Sigmoid colon (tissue), 4 donors: ENCODE results near the gene SLC39A11.

Experiments used
- EP300 ChIP-seq, 4 donors: sonication (generic); formaldehyde crosslinking; IDR thresholded peaks; one replicate each; pipeline ENCODE4 v1.6.1; 2017; ENCODE audit warnings: antibody characterized with exemption in 4 of 4
- POLR2A ChIP-seq, 2 donors: fragments of 450-650 bp; IDR thresholded peaks; one replicate each; pipeline ENCODE4 v1.6.1; 2016; ENCODE audit warnings: antibody characterized with exemption in 2 of 2, mild to moderate bottlenecking in 2 of 2, moderate library complexity in 2 of 2
- POLR2AphosphoS5 ChIP-seq, 4 donors: sonication (generic); formaldehyde crosslinking; IDR thresholded peaks; one replicate each; pipeline ENCODE4 v1.6.1; 2017; ENCODE audit warnings: antibody characterized with exemption in 4 of 4
- TF ChIP-seq, protein P1 (sequence below), 4 experiments: fragments of 450-650 bp in 3 of 4; fragments of 200-600 bp in 1 of 4; IDR thresholded peaks; one replicate each; pipeline ENCODE4 v1.5.1; 2016 to 2019; ENCODE audit warnings: antibody characterized with exemption in 4 of 4, mild to moderate bottlenecking in 3 of 4, moderate library complexity in 2 of 4

DNA sequence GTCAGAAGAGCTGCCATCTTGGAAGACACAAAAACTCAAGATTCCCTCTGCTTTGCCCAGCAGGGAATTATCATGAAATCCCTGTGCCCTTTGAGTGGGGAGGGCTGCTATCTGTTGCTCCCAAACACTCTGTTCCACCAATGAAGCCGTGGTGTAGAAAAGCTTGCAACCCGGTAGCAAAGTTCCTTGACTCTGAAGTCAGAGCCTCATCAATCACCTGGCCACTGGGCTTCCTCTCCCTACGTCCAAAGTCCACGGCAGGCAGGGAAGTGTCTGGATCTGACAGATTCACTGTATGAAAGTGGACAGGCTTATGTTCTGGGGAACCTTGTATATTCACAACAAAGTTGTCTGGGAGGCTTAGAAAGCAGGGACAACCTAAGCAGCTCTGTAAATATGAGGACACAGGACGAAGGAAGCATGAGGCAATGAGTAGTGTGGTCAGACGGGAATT lies 343.3 kb downstream of the SLC39A11 start:
- TF ChIP-seq, protein P1, sequence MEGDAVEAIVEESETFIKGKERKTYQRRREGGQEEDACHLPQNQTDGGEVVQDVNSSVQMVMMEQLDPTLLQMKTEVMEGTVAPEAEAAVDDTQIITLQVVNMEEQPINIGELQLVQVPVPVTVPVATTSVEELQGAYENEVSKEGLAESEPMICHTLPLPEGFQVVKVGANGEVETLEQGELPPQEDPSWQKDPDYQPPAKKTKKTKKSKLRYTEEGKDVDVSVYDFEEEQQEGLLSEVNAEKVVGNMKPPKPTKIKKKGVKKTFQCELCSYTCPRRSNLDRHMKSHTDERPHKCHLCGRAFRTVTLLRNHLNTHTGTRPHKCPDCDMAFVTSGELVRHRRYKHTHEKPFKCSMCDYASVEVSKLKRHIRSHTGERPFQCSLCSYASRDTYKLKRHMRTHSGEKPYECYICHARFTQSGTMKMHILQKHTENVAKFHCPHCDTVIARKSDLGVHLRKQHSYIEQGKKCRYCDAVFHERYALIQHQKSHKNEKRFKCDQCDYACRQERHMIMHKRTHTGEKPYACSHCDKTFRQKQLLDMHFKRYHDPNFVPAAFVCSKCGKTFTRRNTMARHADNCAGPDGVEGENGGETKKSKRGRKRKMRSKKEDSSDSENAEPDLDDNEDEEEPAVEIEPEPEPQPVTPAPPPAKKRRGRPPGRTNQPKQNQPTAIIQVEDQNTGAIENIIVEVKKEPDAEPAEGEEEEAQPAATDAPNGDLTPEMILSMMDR (IDR thresholded peaks at IDR 0.05) = no peak
- TF ChIP-seq POLR2A (IDR thresholded peaks at IDR 0.05) (no peak), POLR2AphosphoS5 (IDR thresholded peaks at IDR 0.05) (no peak), EP300 (IDR thresholded peaks at IDR 0.05) (no peak)
